Activated T-cell treated with anti-CD3 and anti-CD28 coated beads, Interleukin-2, amount 50 U/mL, for 72 hours (primary cell): Measurements from ENCODE around the gene CDCA4. TPM values are rescaled to one million over a fixed set of nuclear protein-coding genes. Genes with fewer than 3 reads are reported as not detected.

ENCODE experiments used
- ATAC-seq, 2 donors: fragments of 150-1000 bp; cut with Tn5 transposase; replicated peaks in 1 of 2; 2 replicates each; pipeline ENCODE4 v1.10.0; 2021; ENCODE audit warnings: moderate library complexity in 2 of 2, mild to moderate bottlenecking in 1 of 2
- DNase-seq, 2 donors: peaks; one replicate each; pipeline ENCODE4 v3.0.0; 2021 to 2022; ENCODE audit warnings: mixed read lengths in 1 of 2
- H3K27ac Mint-ChIP-seq: one replicate; pipeline ENCODE4 v1.8.0; 2022; ENCODE audit warnings: mild to moderate bottlenecking, moderate library complexity, mixed read lengths
- H3K27me3 Mint-ChIP-seq: one replicate; pipeline ENCODE4 v1.8.0; 2022; ENCODE audit warnings: low read depth, mixed read lengths
- H3K36me3 Mint-ChIP-seq, 2 donors: one replicate each; pipeline ENCODE4 v1.8.0; 2022; ENCODE audit warnings: mixed read lengths in 2 of 2, mild to moderate bottlenecking in 1 of 2; ENCODE audit not compliant: insufficient read depth in 2 of 2
- H3K4me1 Mint-ChIP-seq: one replicate; pipeline ENCODE4 v1.8.0; 2022; ENCODE audit warnings: low read depth, mixed read lengths
- H3K4me3 Mint-ChIP-seq, 2 donors: one replicate each; pipeline ENCODE4 v1.8.0; 2022; ENCODE audit warnings: mild to moderate bottlenecking in 2 of 2, mixed read lengths in 2 of 2, moderate library complexity in 2 of 2
- H3K9me3 Mint-ChIP-seq, 2 donors: one replicate each; pipeline ENCODE4 v1.8.0; 2022; ENCODE audit warnings: mixed read lengths in 2 of 2
- total RNA-seq, 2 donors: library from RNA; stranded (reverse); gene quantifications; one replicate each; pipeline ENCODE4 v1.2.3, GENCODE V29; 2022

Gene CDCA4
- total RNA-seq, 2 donors from 2014 or later, result 56.8 to 57.5 TPM

- H3K27ac Mint-ChIP-seq, result no peak overlapping the region
- ATAC-seq (no peak), DNase-seq (no peak)
- H3K36me3 Mint-ChIP-seq, result no peaks in the 10 kb centered on the region
- H3K9me3 Mint-ChIP-seq, result no peaks in the 10 kb centered on the region
- no peak overlapping the region for H3K4me3 Mint-ChIP-seq
- peaks cover 8% of the 10 kb centered on the region for H3K4me1 Mint-ChIP-seq
- peaks cover 24% of the 10 kb centered on the region for H3K27me3 Mint-ChIP-seq
Observed at GRCh38 chr14:104974146-104974541, 46.7 kb downstream of the CDCA4 start.

- Mint-ChIP-seq H3K36me3 (no peaks in the 10 kb centered on the region), H3K4me1 (peaks cover 8% of the 10 kb centered on the region), H3K9me3 (no peaks in the 10 kb centered on the region), H3K27me3 (peaks cover 23% of the 10 kb centered on the region), H3K27ac (no peak overlapping the region), H3K4me3 (no peak overlapping the region)
- no peak for DNase-seq
- no peak for ATAC-seq
Observed at GRCh38 chr14:104973385-104974145, 47.3 kb downstream of the CDCA4 start.

GRCh38 chr14:104973135-104973384 lies 47.8 kb downstream of the CDCA4 start:
- Mint-ChIP-seq H3K9me3 (no peaks in the 10 kb centered on the region), H3K36me3 (no peaks in the 10 kb centered on the region), H3K27me3 (peaks cover 21% of the 10 kb centered on the region), H3K4me3 (no peak overlapping the region), H3K4me1 (peaks cover 8% of the 10 kb centered on the region), H3K27ac (no peak overlapping the region)
- DNase-seq, result no peak
- no peak for ATAC-seq

- Mint-ChIP-seq H3K36me3 (no peaks in the 10 kb centered on the region), H3K4me1 (peaks cover 8% of the 10 kb centered on the region), H3K9me3 (no peaks in the 10 kb centered on the region), H3K27ac (no peak overlapping the region), H3K27me3 (peaks cover 19% of the 10 kb centered on the region), H3K4me3 (no peak overlapping the region)
- DNase-seq (no peak), ATAC-seq (no peak)
Observed at GRCh38 chr14:104972301-104973134, 48.4 kb downstream of the CDCA4 start.

GRCh38 chr14:104971447-104972240 lies 49.2 kb downstream of the CDCA4 start:
- DNase-seq (no peak), ATAC-seq (no peak)
- no peaks in the 10 kb centered on the region for H3K9me3 Mint-ChIP-seq
- H3K4me3 Mint-ChIP-seq, result no peak overlapping the region
- H3K27ac Mint-ChIP-seq, result no peak overlapping the region
- H3K27me3 Mint-ChIP-seq, result peaks cover 14% of the 10 kb centered on the region
- peaks cover 8% of the 10 kb centered on the region for H3K4me1 Mint-ChIP-seq
- no peaks in the 10 kb centered on the region for H3K36me3 Mint-ChIP-seq

GRCh38 chr14:104970231-104971068 lies 50.4 kb downstream of the CDCA4 start:
- H3K4me3 Mint-ChIP-seq, result no peak overlapping the region
- H3K9me3 Mint-ChIP-seq, result no peaks in the 10 kb centered on the region
- H3K27ac Mint-ChIP-seq, result no peak overlapping the region
- H3K36me3 Mint-ChIP-seq, result no peaks in the 10 kb centered on the region
- H3K4me1 Mint-ChIP-seq, result no peaks in the 10 kb centered on the region
- ATAC-seq (no peak), DNase-seq (no peak)
- peaks cover 6% of the 10 kb centered on the region for H3K27me3 Mint-ChIP-seq

DNA sequence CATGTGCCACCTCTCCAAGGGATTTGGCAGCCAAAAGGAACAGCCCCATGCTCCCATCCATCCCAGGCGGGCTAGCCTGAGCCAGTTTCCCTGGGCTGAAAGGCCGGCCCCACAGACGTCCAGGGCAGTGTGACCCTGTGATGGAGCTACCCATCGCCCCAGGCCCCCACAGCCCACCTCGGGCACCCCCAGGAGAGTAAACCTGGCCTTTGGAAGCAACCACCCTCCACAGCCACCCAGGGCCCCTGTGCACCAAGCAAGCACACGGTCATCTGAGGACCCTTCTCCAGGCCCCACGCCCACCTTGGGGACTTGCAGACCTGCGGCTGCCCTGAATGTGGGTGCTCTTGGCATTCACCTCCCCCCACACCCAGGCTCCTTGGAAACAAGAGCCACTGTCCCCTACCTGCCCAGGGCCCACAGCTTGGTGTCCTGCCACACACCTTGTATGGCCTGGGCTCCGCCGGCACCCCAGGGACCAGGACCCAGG lies 51.1 kb downstream of the CDCA4 start:
- no peak overlapping the region for H3K27ac Mint-ChIP-seq
- ATAC-seq (no peak), DNase-seq (no peak)
- no peaks in the 10 kb centered on the region for H3K4me1 Mint-ChIP-seq
- no peaks in the 10 kb centered on the region for H3K9me3 Mint-ChIP-seq
- peaks cover 6% of the 10 kb centered on the region for H3K27me3 Mint-ChIP-seq
- H3K36me3 Mint-ChIP-seq, result no peaks in the 10 kb centered on the region
- H3K4me3 Mint-ChIP-seq, result no peak overlapping the region

GRCh38 chr14:104968541-104969401 lies 52.1 kb downstream of the CDCA4 start:
- no peaks in the 10 kb centered on the region for H3K36me3 Mint-ChIP-seq

DNA sequence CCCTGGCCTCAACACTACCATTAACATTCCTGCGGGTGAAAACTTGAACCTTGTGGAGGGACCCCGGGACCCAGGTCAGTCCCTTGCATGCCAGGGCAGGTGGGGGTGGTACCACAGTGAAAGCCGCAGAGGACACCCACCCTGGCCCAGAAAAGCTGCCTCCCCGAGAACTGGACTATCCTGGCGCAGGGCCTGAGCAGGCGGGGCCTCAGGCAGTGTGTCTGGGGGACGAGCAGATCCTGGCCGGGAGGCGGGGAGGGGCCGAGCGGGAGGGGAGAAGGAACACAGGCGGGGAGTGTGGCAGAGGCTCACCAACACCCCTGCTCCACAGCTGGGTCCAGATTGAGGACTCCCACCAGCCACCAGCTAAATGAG lies 52.7 kb downstream of the CDCA4 start:
- DNase-seq, result no peak
- Mint-ChIP-seq H3K4me1 (no peaks in the 10 kb centered on the region), H3K9me3 (no peaks in the 10 kb centered on the region), H3K27me3 (peaks cover 6% of the 10 kb centered on the region), H3K36me3 (no peaks in the 10 kb centered on the region), H3K27ac (no peak overlapping the region), H3K4me3 (no peak overlapping the region)
- no peak for ATAC-seq

More at GRCh38 chr14:104968541-104969401, 52.1 kb downstream of the CDCA4 start:
- Mint-ChIP-seq H3K27ac (no peak overlapping the region), H3K4me3 (no peak overlapping the region), H3K9me3 (no peaks in the 10 kb centered on the region), H3K27me3 (peaks cover 6% of the 10 kb centered on the region), H3K4me1 (no peaks in the 10 kb centered on the region)
- DNase-seq (no peak), ATAC-seq (no peak)

DNA sequence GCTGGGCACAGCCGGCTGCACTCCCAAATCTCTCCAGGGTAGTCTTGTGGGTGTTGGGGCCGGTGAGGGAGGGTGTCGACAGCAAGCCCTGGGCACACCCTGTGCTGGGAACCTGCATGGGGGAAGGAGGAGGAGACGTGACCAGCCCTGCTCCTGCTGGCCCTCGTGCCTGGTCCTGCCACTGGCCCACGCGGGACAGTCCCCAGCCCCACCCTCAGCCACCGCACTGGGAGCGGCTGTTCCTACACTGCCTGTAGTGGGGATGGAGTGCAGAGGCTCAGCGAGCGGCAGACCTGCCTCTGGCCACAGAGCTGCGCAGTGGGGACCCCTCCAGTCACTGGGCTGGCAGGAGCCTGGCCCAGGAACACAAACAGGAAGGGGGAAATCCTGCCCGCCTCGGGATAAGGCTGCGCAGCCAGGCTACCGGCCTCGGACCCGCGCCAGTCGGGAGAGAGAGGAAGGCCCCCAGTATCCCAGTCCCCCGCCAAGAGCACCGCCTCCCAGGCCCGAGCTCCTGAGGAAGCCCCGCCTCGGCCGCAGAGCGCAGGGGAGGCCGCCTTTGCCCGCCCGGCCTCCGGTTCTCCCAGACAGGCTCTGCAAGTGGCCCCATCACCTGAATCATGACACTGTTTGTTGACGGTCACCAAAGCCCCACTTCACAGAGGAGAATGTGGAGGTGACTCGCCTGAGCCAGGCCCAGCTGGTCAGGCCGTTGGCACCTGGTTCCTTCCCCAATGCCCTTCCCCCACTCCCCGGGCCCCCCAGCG lies 53.3 kb downstream of the CDCA4 start:
- Mint-ChIP-seq H3K36me3 (no peaks in the 10 kb centered on the region), H3K4me3 (no peak overlapping the region), H3K4me1 (no peaks in the 10 kb centered on the region), H3K9me3 (no peaks in the 10 kb centered on the region), H3K27ac (no peak overlapping the region), H3K27me3 (peaks cover 6% of the 10 kb centered on the region)
- peak in 1 of 2 donors; percentile 33 for DNase-seq
- ATAC-seq, result peak in 1 of 2 donors; percentile 60

- DNase-seq, result no peak
- Mint-ChIP-seq H3K4me1 (no peaks in the 10 kb centered on the region), H3K4me3 (no peak overlapping the region), H3K27ac (no peak overlapping the region), H3K27me3 (peaks cover 6% of the 10 kb centered on the region), H3K9me3 (no peaks in the 10 kb centered on the region), H3K36me3 (no peaks in the 10 kb centered on the region)
- ATAC-seq, result no peak
Observed at GRCh38 chr14:104966981-104967385, 53.9 kb downstream of the CDCA4 start.
